Sciatic nerve (tissue), 2 donors: ENCODE results near the gene FOXN4. TPM values are rescaled to one million over a fixed set of nuclear protein-coding genes. Genes with fewer than 3 reads are reported as not detected.

Source experiments
- ATAC-seq: fragments of 200-7000 bp; cut with Tn5 transposase; one replicate; pipeline ENCODE4 v1.9.1; 2020; ENCODE audit warnings: mild to moderate bottlenecking, moderate library complexity
- DNase-seq: peaks from one replicate; pipeline ENCODE4 v3.0.0-alpha.2; 2020; ENCODE audit warnings: low spot score
- intact Hi-C: fragments of 100-400 bp; cut with DNase I; formaldehyde crosslinking; loops from one replicate; pipeline ENCODE4 v1.14.2; 2022
- total RNA-seq: library from RNA; stranded (reverse); fragmentation: NEBNext Ultra II Directional; extraction: Animal tissue kit (Norgen Biotek cat#: 25700); gene quantifications from one replicate; pipeline ENCODE4 v1.2.1, GENCODE V29; 2021
- donor health status: DM: no; HTN: no; CAD: no.
- donor health status: DM: no; HTN: no; CAD: no.

FOXN4 gene
- total RNA-seq, 1 donor from 2014 or later, result not detected

DNA sequence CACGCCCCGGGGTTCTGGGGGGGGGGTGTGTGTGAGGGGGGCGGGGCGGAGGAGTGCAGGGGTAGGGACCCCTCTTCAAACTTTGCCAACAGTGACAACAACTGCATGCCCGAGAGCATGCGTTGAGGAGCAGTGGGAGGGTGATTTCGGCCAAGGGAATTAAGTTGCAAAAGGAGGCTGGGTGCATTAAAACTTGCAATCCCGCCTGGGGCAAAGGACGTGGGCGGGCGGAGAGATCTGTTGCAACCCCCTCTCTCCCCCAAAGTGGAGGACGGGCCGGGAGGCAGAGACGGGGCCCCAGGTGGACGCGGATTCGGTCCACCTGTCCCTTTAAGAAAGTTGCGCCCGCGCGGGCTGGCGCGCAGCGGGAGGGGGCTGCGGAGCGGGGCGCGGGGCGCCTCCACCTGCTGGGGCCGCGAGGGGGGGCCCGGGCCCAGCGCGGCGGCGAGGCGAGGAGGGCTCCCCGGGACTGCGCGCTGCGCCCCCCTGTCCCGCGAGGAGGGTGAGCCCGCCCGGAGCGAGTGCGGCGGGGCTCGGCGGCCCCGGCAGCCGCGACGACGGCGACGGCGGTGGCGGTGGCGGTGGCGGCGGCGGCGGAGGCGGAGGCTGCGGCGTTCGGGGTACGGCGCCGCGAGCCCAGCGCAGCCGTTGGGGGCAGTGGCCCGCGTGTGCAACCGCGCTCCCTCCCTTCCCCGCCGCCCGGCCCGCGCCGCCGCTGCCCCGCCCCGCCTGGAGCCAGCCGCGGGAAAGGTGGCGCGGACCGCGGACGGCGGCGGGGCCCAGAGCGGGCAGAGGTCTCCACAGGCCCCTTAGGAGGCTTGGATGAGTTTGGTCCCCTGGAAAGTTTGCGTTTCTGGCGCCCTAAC, 530 bp upstream of the FOXN4 start:
- no peak for ATAC-seq
- intact Hi-C loops, result no loop called here

DNA sequence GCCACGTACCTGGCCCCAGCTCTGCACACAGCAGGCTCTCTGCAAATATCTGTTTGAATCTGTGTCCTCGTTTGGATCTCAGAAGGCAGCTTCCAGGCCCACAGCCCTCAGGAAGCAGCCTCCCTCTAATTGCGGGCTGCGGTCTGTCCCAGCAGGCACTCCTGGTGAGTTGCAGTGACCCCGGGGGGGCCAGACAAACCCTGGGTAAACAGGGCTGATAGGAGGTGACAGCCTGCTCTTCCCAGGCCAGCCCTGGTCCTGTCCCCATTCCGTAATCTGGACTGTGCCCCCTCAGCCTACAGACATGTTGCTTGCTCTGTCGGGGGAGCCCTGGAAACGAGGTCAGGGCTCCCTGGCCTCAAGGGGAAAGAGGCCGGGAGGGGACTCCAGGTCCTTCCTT, 2.0 kb downstream of the FOXN4 start:
- intact Hi-C loops, result no loop called here
- no peak for DNase-seq
- ATAC-seq, result no peak

More for the DNA sequence above, 530 bp upstream of the FOXN4 start:
- DNase-seq, result no peak

DNA sequence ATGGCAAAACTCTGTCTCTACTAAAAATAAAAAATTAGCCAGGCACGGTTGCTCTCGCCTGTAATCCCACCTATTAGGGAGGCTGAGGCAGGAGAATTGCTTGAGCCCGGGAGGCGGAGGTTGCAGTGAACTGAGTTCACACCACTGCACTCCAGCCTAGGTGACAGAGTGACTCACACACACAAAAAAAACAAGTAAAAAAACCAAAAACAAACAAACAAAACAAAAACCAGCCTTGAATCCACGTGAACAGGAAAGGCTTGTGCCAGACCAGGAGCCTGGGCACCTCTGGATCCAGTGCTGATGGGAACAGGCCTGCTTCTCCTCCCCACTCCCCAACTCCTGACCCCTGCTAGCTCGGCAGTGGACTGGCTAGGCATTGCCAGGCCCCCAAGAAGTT, 3.5 kb downstream of the FOXN4 start:
- ATAC-seq (no peak), DNase-seq (no peak)
- intact Hi-C loops, result no loop called here

DNA sequence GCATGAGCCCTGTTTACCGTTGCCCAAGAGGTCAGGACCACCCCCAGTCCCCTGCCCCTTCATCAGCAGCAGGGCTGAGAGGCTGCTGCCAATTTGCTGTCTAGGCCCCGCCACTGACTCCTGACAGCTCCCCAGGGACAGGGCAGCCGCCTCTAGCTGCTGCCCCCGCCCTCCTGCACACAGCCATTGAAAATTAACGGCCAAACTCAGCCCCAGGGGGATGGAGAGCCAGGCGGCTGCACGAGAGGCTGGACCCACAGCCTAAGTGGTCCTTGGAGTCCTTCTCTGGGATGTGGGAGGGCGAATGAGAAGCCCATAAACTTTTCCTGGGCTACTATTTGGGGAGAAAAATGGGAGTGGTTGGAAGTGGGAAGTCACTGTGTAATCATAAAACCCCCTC, 4.6 kb downstream of the FOXN4 start:
- intact Hi-C loops, result no loop called here
- ATAC-seq (no peak), DNase-seq (no peak)

DNA sequence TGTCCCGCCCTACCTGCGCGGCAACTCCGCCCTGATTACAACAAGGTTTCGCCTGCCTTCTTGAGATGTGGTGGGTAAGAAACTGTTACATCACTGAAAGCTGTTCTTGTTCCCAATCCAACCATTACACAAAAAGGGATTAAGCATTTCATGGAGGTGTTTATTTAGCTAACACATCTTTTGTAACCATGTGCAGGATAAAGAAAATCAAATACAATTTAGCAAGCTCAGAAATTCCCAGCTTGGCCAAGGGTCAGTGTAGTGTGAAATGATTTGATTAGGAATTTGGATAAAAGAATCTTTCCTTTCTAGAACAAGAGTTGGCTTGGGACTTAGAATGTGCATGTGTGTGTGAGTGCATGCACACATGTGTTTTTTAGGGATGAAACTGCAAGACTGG, 6.3 kb downstream of the FOXN4 start:
- intact Hi-C loops, result no loop called here
- no peak for ATAC-seq
- no peak for DNase-seq

DNA sequence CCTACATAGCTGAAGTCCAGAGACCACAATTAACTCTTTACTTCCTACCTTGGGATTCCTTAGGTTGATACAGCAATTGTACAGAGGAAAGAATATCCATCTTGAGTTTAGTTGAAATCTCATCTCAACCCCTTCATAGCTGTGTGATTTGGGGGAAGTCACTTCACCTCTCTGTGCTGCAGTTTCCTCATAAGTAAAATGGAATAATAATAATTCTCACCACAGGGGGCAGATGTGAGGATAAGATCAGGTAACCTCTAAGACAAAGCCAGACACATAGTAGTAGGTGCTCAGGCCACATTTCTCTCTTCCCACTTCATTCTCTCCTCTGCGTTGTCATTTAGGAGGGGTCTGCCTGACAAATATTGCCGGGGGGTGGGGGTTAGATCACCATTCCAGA, 6.7 kb downstream of the FOXN4 start:
- intact Hi-C loops, result no loop called here
- DNase-seq (no peak), ATAC-seq (no peak)

DNA sequence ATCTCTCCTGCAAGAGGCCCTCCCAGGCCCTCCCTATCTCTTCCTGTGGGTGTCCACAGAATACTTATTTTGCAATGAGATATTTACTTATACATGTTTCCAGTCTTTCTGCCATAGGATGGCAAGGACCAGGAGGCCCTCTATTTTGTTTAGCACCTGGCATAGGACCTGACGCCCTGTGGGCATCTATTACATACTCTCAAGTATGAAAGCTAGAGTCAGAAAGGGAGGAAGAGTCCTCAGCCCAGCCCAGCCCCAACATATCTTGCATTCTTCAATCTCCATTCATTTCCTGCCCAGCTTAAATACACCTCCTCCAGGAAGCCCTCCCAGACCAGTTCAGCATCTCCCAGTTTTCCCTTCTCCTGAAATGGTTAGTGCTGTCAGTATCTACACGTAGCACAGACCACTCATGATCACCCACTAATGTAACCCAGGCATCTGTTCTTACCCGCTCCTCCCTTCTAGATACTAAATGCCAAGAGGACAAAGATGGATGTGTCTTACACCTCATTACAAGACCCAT, 7.4 kb downstream of the FOXN4 start:
- no peak for ATAC-seq
- DNase-seq, result no peak
- intact Hi-C loops, result no loop called here

DNA sequence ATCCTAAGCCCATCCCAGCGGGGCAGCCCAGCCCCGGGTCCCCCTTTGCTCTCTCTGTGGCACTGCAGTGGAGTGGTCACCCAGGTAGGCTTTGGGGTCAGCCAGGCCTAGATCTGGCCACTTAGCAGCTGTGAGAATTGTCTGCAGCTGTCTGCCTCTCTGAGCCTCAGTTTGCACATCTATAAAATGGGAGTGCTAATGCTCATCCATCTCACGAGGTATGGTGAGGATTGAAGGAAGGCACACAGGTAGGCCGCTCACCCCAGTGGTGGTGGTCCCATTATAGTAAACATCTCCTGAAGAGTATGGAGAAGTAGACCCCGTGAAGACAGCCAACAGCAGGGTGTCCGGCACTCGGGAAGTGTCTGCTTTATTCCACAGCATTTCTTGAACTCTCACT, 9.2 kb downstream of the FOXN4 start:
- ATAC-seq (no peak), DNase-seq (no peak)
- intact Hi-C loops, result no loop called here

DNA sequence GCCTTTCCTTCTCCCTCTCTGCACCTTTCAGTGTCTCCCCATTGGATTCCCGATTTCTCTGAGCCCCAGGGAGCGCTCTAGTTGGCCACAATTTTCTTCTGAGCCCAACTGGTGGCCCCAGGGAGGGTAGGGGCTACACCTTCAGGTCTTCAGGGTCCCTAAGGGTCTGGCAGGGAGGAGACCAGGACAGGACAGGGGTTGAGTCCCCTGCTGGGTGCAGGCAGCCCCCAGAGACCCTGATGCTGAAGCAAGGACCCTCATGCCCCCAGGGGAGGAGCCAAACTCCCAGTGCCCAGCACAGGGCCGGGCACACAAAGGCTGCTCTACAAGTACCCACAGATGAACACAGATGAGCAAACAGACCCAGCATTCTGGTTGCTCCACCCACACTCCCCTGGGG, 12.7 kb downstream of the FOXN4 start:
- ATAC-seq, result no peak
- intact Hi-C loops, result no loop called here
- no peak for DNase-seq

DNA sequence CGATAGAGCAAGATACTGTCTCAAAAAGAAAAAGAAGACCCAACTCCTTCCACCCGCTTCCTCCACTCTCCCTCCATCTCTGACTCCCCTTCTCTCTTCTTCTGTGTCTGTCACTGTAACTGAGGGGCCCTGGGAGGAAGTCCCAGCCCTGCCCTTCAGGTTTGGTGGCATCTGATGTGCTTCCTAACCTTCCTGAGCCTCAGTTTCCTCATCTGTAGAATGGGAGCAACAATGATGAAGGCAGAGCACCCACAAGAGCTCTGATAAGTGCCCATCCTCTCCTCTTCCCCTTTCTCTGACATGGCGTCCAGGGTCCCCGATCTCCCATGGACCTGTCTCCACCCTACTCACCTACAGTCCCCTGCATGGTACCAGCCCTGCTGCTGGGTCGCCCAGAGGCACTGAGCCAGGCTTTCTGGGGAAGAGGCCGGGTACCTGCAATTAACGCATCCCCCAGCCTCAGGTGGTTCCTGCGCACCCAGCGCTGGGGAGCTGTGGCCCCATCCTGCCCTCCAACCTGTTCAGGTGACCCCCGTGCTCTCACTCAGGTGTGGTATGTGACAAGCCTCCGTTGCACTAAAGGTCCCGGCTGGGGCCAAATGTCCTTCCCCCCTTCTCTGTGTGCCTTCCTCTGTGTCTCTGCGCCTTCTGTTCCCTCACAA, 13.2 kb downstream of the FOXN4 start:
- intact Hi-C loops, result no loop called here
- ATAC-seq (no peak), DNase-seq (no peak)

DNA sequence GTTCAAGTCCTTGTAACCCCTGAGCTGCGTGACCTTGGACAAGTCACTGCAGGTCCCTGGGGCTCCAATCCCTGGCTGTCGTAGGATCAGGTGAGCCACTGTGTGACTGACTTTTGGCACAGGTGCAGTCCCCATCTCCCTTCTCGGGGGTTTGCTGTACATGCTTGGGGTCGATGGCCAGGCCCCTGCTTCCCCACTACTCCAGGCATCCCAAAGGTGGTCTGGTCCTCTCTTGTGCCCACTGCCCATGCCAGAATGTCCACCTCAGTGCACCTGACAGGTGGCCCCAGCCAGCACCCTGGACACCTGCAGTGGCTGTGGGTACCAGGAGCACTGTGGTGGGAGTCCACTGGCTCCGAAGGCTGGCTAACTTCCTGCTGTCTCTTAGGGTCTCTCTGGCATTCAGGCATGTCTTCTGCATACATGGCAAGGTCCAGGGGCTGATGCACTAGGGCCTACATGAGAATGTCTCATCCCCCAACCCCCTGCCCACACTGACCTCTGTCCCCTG, 14.7 kb downstream of the FOXN4 start:
- no peak for DNase-seq
- ATAC-seq, result no peak
- intact Hi-C loops, result no loop called here

DNA sequence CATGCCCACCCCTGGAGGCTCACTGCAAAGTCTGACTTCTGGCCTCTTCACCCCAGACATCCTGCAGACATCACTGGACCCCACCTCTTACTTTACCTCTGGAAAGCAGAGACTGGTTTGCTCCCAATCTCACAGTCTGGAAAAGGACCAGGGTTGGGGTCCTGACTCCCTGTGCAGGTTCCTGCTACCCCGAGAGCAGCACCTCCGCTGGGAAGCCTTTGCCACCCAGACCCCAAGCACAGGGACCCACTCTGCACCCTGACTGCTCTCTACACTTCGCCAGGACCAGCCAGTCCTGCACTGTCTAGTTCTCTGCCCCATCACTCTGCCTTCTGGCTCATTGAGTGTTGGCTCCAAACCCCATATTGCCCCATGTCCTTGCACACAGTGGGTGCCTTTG, 16.0 kb downstream of the FOXN4 start:
- intact Hi-C loops, result no loop called here
- ATAC-seq, result no peak
- DNase-seq, result no peak

DNA sequence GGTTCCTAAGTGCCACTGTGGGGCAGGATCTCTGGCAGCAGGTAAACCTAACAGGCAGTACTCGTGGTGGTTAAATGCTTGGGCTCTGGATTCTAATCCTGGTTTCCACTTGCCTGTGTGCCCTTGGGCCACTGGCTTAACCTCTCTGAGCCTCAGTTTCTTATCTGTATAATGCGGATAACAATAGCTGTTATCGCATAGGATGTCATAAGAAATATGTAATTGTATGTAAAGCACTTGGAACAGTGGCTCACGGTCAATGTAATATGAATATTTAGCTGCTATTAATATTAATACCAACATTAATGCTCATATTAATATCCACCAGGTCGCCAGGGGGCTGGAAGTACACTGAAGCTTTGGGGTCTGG, 16.8 kb downstream of the FOXN4 start:
- no peak for DNase-seq
- ATAC-seq, result no peak
- intact Hi-C loops, result no loop called here

DNA sequence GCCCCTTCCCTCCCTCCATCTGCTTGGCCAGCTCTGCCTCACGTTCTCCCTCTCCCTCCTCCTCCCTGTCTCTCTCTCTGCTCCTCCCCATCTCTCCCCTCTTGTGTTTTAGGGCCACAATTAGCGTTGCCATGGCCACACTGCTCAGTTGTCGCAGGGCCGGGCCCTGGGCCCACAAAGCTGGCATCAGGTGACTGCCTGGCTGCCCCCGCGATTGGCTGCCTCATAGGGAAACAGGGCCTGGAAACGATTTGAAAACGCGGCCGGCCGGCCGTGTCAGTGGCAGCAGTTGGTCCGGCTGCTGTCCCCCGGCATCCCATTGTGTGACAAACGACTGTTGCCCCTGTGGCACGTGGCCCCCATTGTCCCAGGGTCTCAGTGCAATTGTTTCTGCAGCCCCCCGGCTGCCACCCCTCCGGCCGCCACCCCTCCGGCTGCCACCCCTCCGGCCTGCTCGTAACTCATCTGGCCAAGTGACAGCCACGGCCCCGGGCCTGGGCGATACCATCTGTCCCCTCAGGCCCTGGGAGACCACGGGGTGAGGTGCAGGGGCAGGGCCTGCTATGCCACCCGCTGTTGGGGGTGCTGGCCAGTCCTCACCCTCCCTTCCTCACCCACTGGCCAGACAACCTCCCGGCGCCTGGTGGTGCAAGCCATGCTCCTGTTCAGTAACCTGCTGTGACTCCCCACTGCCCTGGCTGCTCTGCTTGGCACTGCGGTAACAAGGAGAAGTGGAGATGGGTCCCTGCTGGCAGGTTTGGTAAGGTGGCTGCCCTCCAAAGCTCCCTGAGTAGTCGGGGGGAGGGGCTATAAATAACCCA, 17.4 kb downstream of the FOXN4 start:
- peak; percentile 78 for ATAC-seq
- intact Hi-C loops, result no loop called here
- DNase-seq, result no peak

DNA sequence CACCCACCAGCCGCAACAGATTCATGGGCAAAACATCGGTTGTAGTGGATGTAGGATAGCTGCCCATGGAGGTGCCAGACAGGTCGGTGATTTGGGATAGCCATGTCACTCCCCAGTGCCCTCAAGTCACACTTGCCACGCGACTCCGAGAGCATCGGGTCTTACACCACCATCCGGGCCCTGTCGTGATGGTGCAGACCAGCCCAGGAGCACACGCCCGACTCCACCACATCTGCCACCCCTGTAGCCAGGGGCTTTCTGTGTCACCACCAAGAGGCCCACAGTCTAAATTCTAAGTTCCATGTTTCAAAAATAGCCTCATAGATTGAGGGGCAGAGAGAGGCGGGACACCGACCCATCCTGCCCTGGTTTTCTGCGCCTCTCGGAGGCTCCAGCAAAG, 18.0 kb downstream of the FOXN4 start:
- ATAC-seq, result peak; percentile 11
- intact Hi-C loops, result no loop called here
- DNase-seq, result no peak

DNA sequence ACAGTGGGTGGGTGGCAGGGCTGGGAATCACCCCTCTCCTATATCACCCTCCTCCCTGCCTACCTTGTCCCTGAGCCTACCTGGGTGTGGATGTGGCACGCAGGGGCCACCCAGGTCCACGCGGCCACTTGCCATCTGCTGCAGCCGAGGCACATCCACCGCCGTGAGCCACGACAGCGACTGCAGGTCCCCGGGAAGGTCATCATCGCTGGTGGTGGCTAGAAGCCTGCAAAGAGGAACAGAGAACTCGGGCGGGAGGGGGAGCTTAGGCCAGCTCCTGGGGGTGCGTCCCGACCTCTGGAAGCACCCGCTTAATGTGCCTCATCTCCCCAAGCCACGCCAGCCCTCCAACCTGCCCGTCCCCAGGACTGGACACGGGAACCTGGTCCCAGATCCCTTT, 19.0 kb downstream of the FOXN4 start:
- no peak for DNase-seq

DNA sequence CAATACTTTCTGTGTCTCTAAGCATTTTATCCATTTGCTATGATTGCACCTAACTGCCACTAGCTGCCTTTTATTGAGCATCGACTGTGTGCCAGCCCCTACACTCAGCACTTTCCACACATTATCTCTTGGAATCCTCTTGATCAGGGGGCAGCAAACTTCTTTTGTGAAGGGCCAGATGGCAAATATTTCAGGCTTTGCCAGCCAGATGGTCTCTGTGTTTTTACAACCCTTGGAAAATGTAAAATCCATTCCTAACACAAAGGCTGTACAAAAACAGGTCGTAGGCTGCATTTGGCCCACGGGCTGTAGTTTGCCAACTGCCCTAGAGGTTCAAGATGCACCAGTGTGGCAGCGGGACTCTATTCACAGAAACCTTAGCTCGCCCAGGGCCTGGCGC, 19.5 kb downstream of the FOXN4 start:
- intact Hi-C loops, result no loop called here
- ATAC-seq, result no peak
- DNase-seq, result no peak

More for the DNA sequence above, 19.0 kb downstream of the FOXN4 start:
- intact Hi-C loops, result no loop called here
- ATAC-seq, result no peak

DNA sequence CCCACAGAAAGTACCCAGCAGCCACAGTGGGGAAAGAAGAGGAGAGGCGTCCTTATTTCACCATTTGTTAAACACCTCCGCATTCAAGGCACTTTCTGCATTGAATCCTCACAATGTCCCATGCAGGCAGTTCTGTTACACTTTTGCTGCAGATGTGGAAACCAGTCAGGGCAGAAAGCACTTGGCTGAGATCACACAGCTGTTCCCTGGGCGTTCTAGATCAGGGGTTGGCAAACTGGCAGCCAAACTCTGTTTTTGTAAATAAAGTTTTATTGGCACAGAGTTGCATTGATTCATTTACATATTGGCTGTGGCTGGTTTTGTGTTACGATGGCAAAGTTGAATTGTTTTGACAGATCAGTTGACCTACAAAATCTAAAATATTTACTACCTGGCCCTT, 20.1 kb downstream of the FOXN4 start:
- DNase-seq (no peak), ATAC-seq (no peak)
- intact Hi-C loops, result no loop called here

DNA sequence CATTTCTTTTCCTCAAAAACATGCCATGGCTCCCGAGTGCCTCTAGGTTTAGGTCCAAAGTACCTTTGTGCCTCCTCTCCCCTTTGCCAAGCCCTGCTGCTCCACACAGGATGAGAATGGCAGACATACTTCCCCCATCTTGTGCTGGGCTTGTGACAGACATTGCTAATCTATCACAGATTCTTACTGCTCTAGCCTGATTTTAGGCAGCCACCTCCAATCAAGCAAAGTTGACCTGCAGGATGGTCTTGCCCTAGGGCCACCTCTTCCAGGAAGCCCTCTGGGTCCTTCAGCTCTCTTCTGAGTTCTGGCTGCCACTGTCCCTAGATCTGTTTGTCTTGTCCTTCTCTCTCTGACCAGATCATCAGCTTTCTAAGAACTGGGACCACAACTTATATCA, 20.5 kb downstream of the FOXN4 start:
- no peak for DNase-seq
- ATAC-seq, result no peak
- intact Hi-C loops, result no loop called here
